ENCODE results near the gene OR9I1. TPM values are rescaled to one million over a fixed set of nuclear protein-coding genes. Genes with fewer than 3 reads are reported as not detected.

Gene OR9I1
- total RNA-seq, result not detected

GRCh38 chr11:58125469-58125868, at the start of gene OR9I1:
Gene OR9I1 (minus strand): TSS chr11:58125530. CDS start chr11:58119444, 6,086 bp downstream.
- TF ChIP-seq CTCF (IDR thresholded peaks at IDR 0.05) (no peak), POLR2A (IDR thresholded peaks at IDR 0.05) (no peak), POLR2AphosphoS5 (IDR thresholded peaks at IDR 0.05) (no peak)
- H3K36me3 ChIP-seq, result no peaks in the 10 kb centered on the region
- intact Hi-C loops (cut with DNase I; ENCODE audit: low total_unique reads), result no loop called here

GRCh38 chr11:58165504-58166106, 40.3 kb upstream of the OR9I1 start:
- Histone ChIP-seq H3K4me3 (no peak overlapping the region), H3K36me3 (no peaks in the 10 kb centered on the region), H3K9me3 (no peaks in the 10 kb centered on the region), H3K4me1 (no peaks in the 10 kb centered on the region), H3K27ac (no peak overlapping the region), H3K27me3 (no peaks in the 10 kb centered on the region)
- no peak for TF ChIP-seq POLR2A (IDR thresholded peaks at IDR 0.05)
- intact Hi-C loops (cut with DNase I; ENCODE audit: low total_unique reads), result no loop called here
- no peak for DNase-seq (ENCODE audit: low spot score in 2 of 2)

More at GRCh38 chr11:58125469-58125868, at the start of gene OR9I1:
- Histone ChIP-seq H3K27me3 (no peaks in the 10 kb centered on the region), H3K4me1 (no peaks in the 10 kb centered on the region), H3K9me3 (no peaks in the 10 kb centered on the region), H3K27ac (no peak within 1 kb of the TSS), H3K4me3 (no peak within 1 kb of the TSS)
- DNase-seq (ENCODE audit: low spot score in 2 of 2), result no peak

GRCh38 chr11:58164990-58165389, 39.7 kb upstream of the OR9I1 start:
- no peak for TF ChIP-seq CTCF (IDR thresholded peaks at IDR 0.05)
- no peak for TF ChIP-seq POLR2A (IDR thresholded peaks at IDR 0.05)
- TF ChIP-seq POLR2AphosphoS5 (IDR thresholded peaks at IDR 0.05), result no peak
- DNase-seq (ENCODE audit: low spot score in 2 of 2), result no peak
- no peak overlapping the region for H3K27ac ChIP-seq
- no peaks in the 10 kb centered on the region for H3K9me3 ChIP-seq
- no peaks in the 10 kb centered on the region for H3K27me3 ChIP-seq
- H3K4me1 ChIP-seq, result no peaks in the 10 kb centered on the region
- H3K4me3 ChIP-seq, result no peak overlapping the region
- intact Hi-C loops (cut with DNase I; ENCODE audit: low total_unique reads), result no loop called here
- no peaks in the 10 kb centered on the region for H3K36me3 ChIP-seq

- intact Hi-C loops (cut with DNase I; ENCODE audit: low total_unique reads), result no loop called here
- H3K27ac ChIP-seq, result no peak overlapping the region
- H3K27me3 ChIP-seq, result no peaks in the 10 kb centered on the region
- H3K4me3 ChIP-seq, result no peak overlapping the region
- no peaks in the 10 kb centered on the region for H3K36me3 ChIP-seq
- H3K4me1 ChIP-seq, result no peaks in the 10 kb centered on the region
- no peak for DNase-seq (ENCODE audit: low spot score in 2 of 2)
- no peaks in the 10 kb centered on the region for H3K9me3 ChIP-seq
- TF ChIP-seq POLR2AphosphoS5 (IDR thresholded peaks at IDR 0.05), result no peak
- no peak for TF ChIP-seq POLR2A (IDR thresholded peaks at IDR 0.05)
- TF ChIP-seq CTCF (IDR thresholded peaks at IDR 0.05), result no peak
Observed at GRCh38 chr11:58164389-58164788, 39.1 kb upstream of the OR9I1 start.

- intact Hi-C loops (cut with DNase I; ENCODE audit: low total_unique reads), result no loop called here
- no peak for TF ChIP-seq POLR2A (IDR thresholded peaks at IDR 0.05)
- no peak for TF ChIP-seq POLR2AphosphoS5 (IDR thresholded peaks at IDR 0.05)
- no peak for TF ChIP-seq CTCF (IDR thresholded peaks at IDR 0.05)
Observed at GRCh38 chr11:58152781-58153180, 27.5 kb upstream of the OR9I1 start.

More at GRCh38 chr11:58152781-58153180, 27.5 kb upstream of the OR9I1 start:
- H3K36me3 ChIP-seq, result no peaks in the 10 kb centered on the region
- no peak overlapping the region for H3K4me3 ChIP-seq
- H3K27ac ChIP-seq, result no peak overlapping the region
- H3K27me3 ChIP-seq, result no peaks in the 10 kb centered on the region
- DNase-seq (ENCODE audit: low spot score in 2 of 2), result no peak
- no peaks in the 10 kb centered on the region for H3K9me3 ChIP-seq
- H3K4me1 ChIP-seq, result no peaks in the 10 kb centered on the region

All from breast epithelium (tissue), 4 donors.